DMS79 (cell line): ENCODE results near the gene SLFN12L.
"Not testable (repeated sequence)": the region's sequence is repeated elsewhere in the genome, so short reads cannot be mapped to it uniquely, and the experiment has no call there.

Experiments
- DNase-seq: peaks from one replicate; lab custom pipeline; 2025; lab: John Stamatoyannopoulos, UW

Gene SLFN12L

DNA sequence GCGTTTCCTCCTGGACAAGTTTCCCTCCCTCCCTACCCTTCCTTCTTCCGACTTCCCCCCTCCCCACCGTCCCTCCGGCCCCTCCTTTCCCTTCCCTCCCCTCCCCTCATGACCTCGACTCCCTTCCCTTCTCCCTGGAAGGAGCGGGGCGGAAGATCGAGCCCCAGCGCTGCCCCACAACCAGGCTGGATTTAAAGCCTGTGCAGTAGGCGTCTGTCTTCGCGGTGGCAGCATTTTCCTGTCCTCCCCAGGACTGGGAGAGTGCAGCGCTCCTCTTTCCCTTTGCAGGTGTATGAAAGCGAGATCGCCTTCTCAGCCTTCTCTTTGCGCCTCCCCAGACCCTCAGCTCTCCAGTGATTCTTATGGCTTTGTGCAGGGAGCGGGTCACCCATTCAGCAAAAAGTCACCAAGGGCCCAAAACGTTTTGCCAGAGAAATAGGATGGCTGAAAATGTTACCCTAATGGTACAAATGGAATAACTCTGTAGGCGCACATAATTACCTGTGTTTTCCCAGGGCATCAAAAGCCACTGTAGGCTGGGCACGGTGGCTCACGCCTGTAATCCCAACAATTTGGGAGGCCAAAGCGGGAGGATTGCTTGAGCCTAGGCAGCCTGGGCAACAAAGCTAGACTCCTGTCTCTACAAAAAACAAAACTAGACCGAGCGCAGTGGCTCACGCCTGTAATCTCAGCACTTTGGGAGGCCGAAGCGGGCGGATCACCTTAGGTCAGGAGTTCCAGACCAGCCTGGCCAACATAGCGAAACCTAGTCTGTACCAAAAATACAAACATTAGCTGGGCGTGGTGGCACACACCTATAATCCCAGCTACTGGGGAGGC, 40.8 kb downstream of the SLFN12L start:
- no peak for DNase-seq

DNA sequence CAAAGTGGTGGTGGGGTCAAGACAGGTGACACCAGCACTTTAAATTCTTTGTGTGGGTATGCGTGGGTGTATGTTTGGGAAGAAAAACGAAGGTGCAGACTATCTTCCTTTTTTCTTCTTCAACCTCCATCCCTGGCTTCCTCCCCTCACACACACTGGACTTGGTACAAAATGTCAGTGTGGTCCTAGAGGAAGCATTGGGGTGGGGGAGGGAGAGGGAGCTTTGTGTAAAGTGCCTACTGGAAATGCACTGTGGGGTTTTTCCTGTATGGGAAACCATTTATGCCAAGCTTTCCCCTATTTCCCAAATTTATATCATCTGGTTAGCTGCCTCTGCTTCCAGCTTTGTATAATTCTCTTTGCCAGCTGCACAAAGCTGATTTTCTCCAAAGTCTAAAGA, 44.4 kb downstream of the SLFN12L start:
- no peak for DNase-seq

DNA sequence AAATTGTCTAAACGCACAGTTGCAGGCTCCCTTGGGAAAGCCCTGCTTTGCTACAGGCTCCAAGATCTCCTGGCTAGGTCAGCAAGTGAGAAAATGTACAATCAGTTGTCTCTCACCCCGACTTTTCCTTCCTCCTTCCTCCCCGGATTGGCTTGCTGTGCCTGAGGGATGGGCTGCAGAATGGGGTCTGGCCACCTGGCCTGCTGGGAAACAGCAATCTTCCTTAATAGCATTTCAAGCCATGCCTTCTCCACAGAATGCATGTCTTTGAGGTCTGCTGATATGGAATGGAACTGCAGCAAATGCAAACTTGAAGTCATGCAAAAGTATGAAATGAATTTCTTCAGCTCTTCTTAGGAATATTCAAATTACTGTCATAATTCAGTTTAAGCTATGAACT, 46.1 kb downstream of the SLFN12L start:
- DNase-seq, result no peak

DNA sequence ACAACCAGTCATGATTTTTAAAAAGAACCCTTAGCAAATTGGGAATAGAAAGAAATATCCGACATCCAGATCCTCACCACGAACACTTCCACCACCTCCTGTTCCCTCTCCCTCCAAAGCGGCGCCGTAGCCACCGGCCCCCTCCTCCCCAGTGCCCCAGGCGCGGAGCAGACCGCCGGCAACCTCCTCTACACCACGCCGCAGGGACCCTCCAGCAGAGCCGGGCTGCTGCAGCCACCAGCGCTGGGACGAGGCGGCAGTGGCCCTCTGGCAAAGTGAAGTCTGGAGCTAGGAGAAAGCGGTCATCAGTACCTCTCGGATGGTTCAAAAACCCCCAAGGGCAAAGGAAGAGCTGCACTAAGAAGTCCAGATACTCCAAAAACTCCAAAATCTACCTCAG, 47.5 kb downstream of the SLFN12L start:
- DNase-seq, result no peak

DNA sequence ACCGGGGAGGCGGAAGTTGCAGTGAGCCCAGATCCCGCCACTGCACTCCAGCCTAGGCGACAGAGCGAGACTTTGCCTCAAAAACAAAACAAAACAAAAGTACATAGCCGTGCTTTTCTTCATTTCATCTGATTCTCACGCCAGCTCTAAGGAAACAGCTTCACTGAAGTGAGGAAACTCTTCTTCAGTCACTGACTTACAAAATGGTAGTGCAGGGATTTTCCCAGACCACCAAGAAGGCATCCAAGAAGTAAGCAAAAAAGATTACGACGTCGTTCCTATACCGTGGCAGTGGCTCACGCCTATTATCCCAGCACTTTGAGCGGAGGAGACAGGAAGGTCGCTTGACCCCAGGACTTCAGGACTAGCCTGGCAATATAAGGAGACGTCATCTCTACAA, 48.5 kb downstream of the SLFN12L start:
- DNase-seq, result no peak

DNA sequence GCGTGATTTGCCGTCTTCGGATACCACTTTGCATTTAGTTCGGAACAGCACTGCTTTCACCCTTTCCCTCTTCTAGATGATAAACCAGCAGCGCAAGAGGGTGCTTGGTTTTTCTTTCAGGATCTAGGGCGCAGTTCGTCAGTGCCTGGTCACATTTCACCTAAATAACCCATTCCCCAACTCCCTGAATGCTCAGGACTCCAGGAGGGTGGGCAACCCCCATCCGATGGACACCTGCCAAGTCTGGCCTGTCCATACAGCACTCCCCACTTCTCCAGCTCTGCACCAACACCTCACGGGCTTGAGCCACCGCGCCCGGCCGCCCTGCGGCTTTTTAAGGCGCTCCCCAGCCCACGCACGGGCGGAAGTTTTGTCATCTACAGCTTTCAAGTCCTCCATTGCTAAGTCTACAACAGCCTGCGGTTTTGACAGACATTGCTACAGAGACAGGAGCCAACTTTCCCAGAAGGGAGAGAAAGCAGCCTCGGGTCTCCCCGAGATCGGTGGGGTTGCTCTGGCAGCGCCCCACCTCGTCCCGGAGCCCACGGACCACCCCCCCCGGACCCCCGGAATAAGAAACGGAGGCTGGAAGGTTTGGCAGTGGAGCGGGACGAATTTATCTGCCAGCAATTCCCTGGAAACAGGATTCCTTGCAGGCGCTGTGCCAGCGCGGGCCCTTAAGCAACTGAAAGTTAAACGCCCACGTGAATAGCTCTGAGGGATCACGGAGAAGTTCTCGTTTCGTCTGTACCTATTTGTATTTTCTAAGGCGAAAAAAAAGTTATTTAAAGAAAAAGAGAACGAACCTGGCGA, 50.4 kb downstream of the SLFN12L start:
- no peak for DNase-seq

DNA sequence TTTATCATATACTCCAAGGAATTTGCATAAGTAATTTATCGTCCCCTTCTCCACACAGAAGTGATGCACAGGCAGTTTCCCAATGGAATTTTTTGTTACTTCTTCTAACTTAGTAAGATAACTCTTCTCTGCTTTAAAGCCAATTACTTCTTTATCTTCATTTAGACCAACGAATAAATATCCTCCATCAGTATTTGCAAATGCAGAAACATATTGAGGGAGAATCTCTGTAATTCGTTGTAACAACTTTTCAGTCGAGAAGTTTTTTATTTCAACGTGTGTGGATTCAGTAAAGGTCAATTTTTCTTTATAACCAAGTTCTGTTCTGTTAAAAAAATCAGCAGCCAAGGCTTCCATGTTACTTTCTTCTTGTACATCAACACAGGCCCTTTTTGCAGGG, 58.2 kb downstream of the SLFN12L start:
- no peak for DNase-seq

DNA sequence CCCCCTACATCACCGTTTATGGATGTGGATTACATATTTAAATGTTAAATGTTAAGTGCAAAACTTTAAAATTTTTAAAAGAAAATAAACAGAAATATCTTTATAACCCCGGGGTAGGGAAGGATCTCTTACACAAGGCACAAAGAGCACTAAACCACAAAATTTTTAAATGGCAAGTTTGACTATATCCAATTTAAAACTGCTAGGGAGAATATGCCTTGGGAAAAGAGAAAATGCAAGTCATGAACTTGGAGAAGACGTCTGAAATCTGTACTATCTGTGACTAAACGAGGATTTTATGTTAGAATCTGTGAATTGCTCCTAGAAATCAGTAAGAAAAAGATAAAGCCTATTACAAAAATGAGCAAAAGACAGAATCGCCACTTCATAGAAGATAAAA, 60.2 kb downstream of the SLFN12L start:
- DNase-seq, result no peak

DNA sequence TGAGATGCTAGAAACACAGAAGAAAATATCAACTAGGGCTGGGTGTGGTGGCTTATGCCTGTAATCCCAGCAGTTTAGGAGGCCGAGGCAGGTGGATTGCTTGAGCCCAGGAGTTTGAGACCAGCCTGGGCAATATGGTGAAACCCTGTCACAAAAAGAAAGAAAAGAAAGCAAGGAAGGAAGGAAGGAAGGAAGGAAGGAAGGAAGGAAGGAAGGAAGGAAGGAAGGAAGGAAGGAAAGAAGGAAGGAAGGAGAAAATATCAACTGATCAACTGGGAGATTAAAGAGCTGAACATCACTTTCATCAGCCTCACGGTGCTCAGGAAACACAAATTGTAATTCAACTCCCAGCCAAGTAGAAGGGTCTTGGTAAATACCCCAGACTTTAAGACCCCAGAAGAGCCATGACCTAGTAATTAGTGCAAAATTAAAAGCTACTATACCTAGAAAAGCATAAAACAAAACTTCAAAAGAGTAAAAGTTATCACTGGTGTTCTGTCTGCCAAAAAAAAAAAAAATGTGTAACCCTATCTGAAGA, 61.1 kb downstream of the SLFN12L start:
- no peak for DNase-seq

DNA sequence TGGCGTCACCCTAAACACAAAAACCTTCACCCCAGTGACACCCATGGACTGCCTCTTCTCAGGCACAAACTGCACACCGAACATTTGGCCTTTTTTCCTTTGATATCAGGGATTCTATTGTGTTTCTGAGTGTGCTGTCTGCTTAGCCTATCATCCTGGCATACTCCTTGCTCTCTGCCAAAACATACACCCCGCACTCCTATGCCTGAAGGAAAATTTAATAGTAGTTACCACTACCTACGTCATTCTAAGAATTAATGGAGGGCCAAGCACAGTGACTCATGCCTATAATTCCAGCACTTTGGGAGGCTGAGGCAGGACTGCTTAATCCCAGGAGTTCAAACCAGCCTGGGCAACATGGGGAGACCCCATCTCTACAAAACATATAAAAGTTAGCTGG, 69.0 kb downstream of the SLFN12L start:
- no peak for DNase-seq

DNA sequence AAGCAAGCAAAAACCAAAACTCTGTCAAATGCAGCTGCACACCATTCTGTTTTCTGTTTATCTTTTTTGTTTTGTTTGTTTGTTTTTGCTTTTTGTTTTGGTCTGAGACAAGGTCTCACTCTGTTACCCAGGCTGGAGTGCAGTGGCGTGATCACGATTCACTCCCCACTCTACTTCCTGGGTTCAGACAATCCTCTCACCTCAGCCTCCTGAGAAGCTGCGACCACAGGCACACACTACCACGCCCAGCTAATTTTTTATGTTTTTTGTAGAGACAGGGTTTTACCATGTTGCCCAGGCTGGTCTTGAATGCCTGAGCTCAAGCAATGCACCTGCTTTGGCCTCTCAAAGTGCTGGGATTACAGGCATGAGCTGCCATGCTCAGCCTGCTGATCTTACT, 69.7 kb downstream of the SLFN12L start:
- no peak for DNase-seq

DNA sequence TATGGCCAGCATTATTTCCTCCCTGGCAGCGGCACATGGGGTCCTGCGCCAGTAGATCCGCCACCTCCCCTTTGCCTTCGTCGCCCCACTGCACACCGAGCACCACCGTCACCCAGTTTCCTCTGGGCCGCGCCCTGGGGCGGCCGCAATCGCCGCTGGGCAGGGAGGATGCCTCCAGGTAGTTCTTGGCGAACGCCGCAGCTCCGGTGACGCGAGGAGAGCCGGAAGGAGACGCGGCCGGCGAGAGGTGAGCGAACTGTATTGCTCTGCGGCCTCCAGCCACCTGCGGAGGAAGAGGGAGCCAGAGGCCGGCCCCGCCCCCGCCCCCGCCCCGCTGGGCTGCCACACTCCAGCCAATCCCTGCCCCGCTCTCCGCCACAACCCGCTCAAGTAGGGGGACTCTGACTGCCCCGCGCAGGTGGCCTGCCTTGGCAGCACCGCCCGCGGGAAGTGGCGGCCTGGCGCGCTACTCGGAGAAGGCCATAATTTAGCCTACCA, 77.1 kb downstream of the SLFN12L start:
- peak; percentile 69 for DNase-seq

DNA sequence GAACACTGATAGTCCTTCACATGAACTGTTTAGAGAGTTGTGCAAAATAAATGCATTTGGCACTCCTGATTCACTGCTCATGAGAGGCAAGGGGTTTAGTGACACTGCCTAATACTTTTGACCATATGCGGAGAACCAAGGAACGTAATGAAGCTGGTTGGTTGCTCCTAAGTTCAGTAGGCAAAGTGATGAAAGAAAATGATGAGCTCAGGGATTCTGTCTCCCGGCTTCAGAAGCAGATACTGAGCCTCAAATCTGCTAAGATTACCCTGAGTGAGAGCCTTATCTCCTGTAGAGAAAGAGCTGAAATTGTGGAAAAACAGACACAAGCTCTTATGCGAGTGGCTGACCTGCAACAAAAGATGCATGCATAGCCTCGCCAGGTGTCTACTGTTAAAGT, 83.4 kb downstream of the SLFN12L start:
- not testable (repeated sequence) for DNase-seq

DNA sequence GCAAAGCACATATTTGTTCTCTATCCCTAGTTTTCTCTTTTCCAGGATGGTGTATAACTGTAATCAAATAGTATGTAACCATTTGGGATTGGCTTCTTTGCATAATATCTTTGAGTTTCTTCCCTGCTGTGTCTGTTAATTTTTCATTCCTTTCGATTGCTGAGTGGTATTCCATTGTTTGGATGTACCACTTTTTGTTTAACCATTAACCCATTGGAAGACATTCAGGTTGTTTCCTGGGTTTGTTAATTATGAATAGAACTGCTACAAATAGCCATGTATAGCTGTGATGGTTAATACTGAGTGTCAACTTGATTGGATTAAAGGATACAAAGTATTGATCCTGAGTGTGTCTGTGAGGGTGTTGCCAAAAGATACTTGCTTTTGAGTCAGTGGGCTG, 84.3 kb downstream of the SLFN12L start:
- DNase-seq, result no peak

DNA sequence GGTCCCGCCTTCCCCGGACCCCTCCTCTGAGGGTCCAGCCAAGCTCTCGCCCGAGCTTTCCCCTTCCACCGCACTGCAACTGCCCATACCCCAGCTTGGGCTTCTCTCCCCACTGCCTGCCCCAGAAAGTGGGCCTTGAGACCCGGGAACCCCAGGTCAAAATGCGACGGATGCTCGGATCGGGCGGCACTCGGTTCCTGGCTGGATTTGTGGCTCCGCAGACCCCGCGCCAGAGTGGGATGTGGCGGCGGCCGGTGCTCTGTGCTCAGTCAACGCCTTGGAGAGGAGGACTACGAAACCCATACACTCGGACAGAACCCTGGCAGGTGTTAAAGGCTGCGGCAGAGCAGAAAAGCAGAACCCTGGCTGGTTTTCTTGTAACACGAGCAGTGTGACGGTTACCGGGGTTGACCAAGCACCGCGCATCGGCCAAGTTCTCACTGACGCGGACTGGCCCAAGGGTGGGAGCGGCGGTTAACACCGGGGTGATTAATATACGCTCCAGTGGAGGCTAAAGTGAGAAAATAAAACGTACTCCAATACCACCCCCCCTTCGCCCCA, 88.0 kb downstream of the SLFN12L start:
- peak; percentile 35 for DNase-seq

DNA sequence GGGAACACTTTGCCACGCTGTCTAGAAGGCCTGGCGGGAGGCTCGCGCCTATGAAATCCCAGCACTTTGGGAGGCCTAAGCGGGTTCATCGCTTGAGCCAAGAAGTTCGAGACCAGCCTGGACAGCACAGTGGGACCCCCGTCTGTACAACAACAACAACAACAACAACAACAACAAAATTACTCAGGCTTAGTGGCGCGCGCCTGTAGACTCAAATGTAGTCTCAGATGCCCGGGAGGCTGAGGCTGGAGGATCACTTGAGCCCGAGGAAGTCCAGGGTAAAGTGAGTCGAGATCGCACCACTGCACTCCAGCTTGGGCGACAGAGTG, 88.6 kb downstream of the SLFN12L start:
- DNase-seq, result no peak

DNA sequence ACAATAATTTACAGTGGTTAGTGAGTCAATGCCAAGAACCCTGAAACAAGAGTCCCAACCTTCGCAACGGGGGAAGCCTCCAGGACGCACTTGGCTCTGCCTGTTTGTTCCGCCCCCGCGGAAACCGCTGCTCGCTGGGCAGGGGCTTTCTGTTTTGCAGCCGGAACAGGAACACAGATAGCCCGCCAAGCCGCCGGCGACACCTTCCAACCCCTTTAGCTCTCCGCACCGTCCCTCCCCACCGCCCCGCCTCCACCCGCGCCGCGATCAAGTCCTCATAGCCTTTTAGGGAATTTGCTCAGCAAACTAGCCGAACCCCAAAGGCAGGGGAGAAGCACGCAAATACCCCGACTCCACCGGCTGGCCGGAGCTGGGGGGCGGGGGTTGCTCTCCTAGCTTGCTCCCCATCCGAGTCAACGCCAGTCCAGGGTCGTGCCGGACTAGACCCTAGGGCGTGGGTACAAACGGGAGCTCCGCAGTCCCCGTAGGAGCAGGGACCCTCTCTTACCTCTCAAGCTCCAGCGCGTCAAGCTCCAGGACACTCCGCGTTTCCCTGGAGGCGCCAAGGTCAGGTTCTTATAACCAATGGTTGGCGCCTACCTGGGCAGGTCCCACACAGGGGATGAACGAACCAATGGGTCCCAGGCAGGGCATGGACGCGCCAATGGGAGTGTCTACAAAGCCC, 89.1 kb downstream of the SLFN12L start, which contains the start of gene SLFN13:
Gene SLFN13, minus strand, starts transcription at position 553 of the 685 bp plus-strand sequence. CDS start 3,086 bp downstream, outside the sequence.
- peak; percentile 89 for DNase-seq

DNA sequence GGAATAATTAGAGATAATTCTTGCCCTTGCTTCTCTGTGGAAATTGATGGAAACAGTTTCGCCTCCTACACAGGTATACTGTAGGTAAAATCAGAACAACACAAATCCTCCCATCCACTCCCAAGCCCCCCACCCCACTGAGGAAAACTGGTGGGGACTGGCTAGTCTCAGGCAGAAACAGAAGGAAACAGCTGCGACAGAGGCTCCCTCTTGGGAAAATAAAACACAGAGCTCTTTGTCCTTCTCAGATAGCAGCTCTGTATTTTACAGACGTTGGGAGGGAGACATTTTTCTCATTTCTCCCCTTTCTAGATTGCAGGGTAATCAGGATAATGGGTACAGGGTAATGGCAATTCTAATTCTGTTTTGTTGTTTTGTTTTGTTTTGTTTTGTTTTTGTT, 90.0 kb downstream of the SLFN12L start:
- no peak for DNase-seq

DNA sequence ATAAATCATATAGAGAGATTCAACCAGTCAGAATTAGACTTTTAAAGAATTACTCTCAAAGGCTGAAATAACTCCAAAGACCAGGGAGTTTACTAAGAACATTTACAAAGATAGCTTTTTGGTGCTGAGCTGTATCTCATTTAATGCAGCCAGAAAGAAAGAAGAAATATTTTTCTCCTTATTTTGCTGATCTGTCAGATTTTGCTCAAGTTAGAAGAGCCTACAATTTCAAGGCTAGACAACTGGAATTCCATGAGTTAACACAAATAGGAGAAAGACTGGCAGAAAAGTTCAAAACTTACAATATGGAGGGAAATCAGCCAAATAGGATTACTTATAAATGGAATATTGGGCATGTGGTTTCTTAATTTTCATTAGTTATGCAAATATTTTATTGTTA, 99.0 kb downstream of the SLFN12L start:
- DNase-seq, result no peak

DNA sequence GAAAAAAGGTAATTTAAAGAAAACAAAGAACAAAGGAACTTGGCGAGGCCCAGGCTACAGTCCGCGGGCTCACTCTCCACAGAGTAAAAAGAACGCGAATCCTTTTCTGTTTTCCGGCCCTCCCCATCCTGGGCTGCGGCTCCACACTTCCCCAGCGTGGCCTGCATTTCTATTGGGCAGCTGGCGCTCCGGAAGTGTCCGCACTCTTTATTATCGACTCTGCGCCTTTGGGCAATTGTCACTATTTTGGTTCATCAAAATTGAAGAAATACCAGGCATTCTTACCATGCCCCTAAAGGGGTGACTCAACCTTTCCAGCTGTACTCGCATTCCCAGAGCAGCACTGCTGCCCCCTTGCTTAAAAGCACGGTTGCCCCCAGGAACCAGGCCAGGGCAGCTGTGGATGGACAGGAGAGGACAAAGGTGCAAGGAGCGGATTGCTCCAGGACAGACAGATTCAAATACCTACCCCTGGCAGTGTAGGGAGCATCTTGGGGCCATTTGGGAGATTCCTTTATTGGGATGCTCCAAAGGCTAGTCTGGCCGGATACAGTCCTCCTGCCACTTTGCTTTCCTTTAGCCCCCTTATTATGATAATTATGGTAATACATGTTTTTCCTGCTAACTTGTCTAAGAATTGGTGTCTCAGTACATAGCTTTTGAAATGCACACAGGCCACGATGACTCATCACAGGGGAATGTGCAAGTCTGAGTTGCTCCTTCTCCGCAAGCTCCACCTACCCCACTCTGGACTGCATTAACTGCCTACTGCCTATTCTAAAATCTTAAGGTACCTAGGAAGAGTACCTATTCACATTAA, 104.2 kb downstream of the SLFN12L start:
- no peak for DNase-seq
